DOHH2 (cell line): ENCODE results near the gene NPFF.
A peak's percentile ranks its signal among the peaks of the same experiment; 100 is the strongest.

ENCODE experiments used
- H3F3A ChIP-seq: fragments of 200-600 bp; sonication (generic), shearing (Covaris generic); 2 replicates; pipeline ENCODE4 v1.6.0; 2016; ENCODE audit warnings: antibody characterized with exemption, mild to moderate bottlenecking; ENCODE audit not compliant: control insufficient read depth, insufficient read depth
- H3K27ac ChIP-seq: fragments of 200-600 bp; sonication (generic); 2 replicates; pipeline ENCODE4 v1.5.1; 2014; ENCODE audit warnings: low read depth, mild to moderate bottlenecking, low read length, moderate library complexity
- H3K27me3 ChIP-seq: fragments of 200-600 bp; sonication (generic); 2 replicates; pipeline ENCODE4 v1.6.1; 2014; ENCODE audit warnings: mild to moderate bottlenecking, low read length, mixed read lengths; ENCODE audit not compliant: control insufficient read depth
- H3K36me3 ChIP-seq: fragments of 200-600 bp; sonication (generic); 2 replicates; pipeline ENCODE4 v1.6.1; 2014; ENCODE audit warnings: mild to moderate bottlenecking, low read length, moderate library complexity, mixed read lengths; ENCODE audit not compliant: control insufficient read depth
- H3K4me1 ChIP-seq: fragments of 200-600 bp; sonication (generic); 2 replicates; pipeline ENCODE4 v1.6.1; 2014; ENCODE audit warnings: mild to moderate bottlenecking, low read length, mixed read lengths; ENCODE audit not compliant: control insufficient read depth
- H3K4me2 ChIP-seq: fragments of 200-600 bp; sonication (generic); 2 replicates; pipeline ENCODE4 v1.6.0; 2014; ENCODE audit warnings: mild to moderate bottlenecking, low read length, moderate library complexity
- H3K4me3 ChIP-seq: fragments of 200-600 bp; sonication (generic); 2 replicates; pipeline ENCODE4 v1.5.1; 2014; ENCODE audit warnings: mild to moderate bottlenecking, low read length, mixed read lengths
- H3K79me2 ChIP-seq: fragments of 200-600 bp; sonication (generic); 2 replicates; pipeline ENCODE4 v1.6.1; 2014; ENCODE audit warnings: mild to moderate bottlenecking, low read length, mixed read lengths; ENCODE audit not compliant: control insufficient read depth
- H3K9me2 ChIP-seq: fragments of 200-600 bp; sonication (generic); replicated peaks from 2 replicates; pipeline ENCODE4 v1.6.1; 2014; ENCODE audit warnings: mild to moderate bottlenecking, low read length, mixed read lengths; ENCODE audit not compliant: control insufficient read depth
- H3K9me3 ChIP-seq: fragments of 200-600 bp; sonication (generic); 2 replicates; pipeline ENCODE4 v1.6.1; 2014; ENCODE audit warnings: antibody characterized with exemption, low read length, mixed read lengths; ENCODE audit not compliant: control insufficient read depth, insufficient read depth
- H4K20me1 ChIP-seq: fragments of 200-600 bp; sonication (generic); 2 replicates; pipeline ENCODE4 v1.6.0; 2014; ENCODE audit warnings: low read depth, mild to moderate bottlenecking, antibody characterized with exemption, low read length, moderate library complexity; ENCODE audit not compliant: control insufficient read depth, insufficient read depth
- EZH2phosphoT487 ChIP-seq: fragments of 200-600 bp; sonication (generic); IDR thresholded peaks from 2 replicates; pipeline ENCODE4 v1.6.1; 2017; ENCODE audit warnings: borderline replicate concordance, mild to moderate bottlenecking, antibody characterized with exemption, low read length, moderate library complexity, mixed read lengths
- TF ChIP-seq, protein P1 (sequence below): fragments of 200-600 bp; sonication (generic); IDR thresholded peaks from one replicate; pipeline ENCODE4 v1.5.1; 2014; ENCODE audit warnings: antibody characterized with exemption, mild to moderate bottlenecking, low read depth, low read length; ENCODE audit not compliant: poor library complexity, severe bottlenecking

Gene NPFF

GRCh38 chr12:53513712-53514410, 6.6 kb upstream of the NPFF start:
- no peak for TF ChIP-seq EZH2phosphoT487
- TF ChIP-seq, protein P1, sequence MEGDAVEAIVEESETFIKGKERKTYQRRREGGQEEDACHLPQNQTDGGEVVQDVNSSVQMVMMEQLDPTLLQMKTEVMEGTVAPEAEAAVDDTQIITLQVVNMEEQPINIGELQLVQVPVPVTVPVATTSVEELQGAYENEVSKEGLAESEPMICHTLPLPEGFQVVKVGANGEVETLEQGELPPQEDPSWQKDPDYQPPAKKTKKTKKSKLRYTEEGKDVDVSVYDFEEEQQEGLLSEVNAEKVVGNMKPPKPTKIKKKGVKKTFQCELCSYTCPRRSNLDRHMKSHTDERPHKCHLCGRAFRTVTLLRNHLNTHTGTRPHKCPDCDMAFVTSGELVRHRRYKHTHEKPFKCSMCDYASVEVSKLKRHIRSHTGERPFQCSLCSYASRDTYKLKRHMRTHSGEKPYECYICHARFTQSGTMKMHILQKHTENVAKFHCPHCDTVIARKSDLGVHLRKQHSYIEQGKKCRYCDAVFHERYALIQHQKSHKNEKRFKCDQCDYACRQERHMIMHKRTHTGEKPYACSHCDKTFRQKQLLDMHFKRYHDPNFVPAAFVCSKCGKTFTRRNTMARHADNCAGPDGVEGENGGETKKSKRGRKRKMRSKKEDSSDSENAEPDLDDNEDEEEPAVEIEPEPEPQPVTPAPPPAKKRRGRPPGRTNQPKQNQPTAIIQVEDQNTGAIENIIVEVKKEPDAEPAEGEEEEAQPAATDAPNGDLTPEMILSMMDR, result no peak
- Histone ChIP-seq H3K4me3 (no peak overlapping the region), H3K4me1 (peaks cover 3% of the 10 kb centered on the region), H3F3A (peaks cover 6% of the 10 kb centered on the region; the same call in 1 of the 2 replicates), H3K36me3 (peaks cover 14% of the 10 kb centered on the region; the same call in 1 of the 2 replicates), H3K27me3 (no peaks in the 10 kb centered on the region), H3K9me3 (no peaks in the 10 kb centered on the region), H3K9me2 (no peaks in the 10 kb centered on the region), H3K4me2 (no peak overlapping the region), H3K27ac (no peak overlapping the region), H3K79me2 (no peaks in the 10 kb centered on the region), H4K20me1 (no peaks in the 10 kb centered on the region)

- Histone ChIP-seq H4K20me1 (no peaks in the 10 kb centered on the region), H3K79me2 (no peaks in the 10 kb centered on the region), H3K27ac (no peak overlapping the region), H3K4me1 (peaks cover 9% of the 10 kb centered on the region), H3K9me3 (no peaks in the 10 kb centered on the region), H3K27me3 (no peaks in the 10 kb centered on the region), H3K36me3 (peaks cover 16% of the 10 kb centered on the region; the same call in 1 of the 2 replicates), H3F3A (peaks cover 6% of the 10 kb centered on the region; the same call in 1 of the 2 replicates), H3K4me2 (no peak overlapping the region), H3K4me3 (no peak overlapping the region), H3K9me2 (no peaks in the 10 kb centered on the region)
- TF ChIP-seq EZH2phosphoT487, result no peak
- TF ChIP-seq, protein P1, result no peak
These were observed 3.0 kb upstream of the NPFF start for GRCh38 chr12:53510181-53510812.

- Histone ChIP-seq H3K36me3 (peaks cover 22% of the 10 kb centered on the region; the same call in 1 of the 2 replicates), H3F3A (peaks cover 6% of the 10 kb centered on the region; the same call in 1 of the 2 replicates), H4K20me1 (no peaks in the 10 kb centered on the region), H3K27me3 (no peaks in the 10 kb centered on the region), H3K4me1 (peaks cover 9% of the 10 kb centered on the region), H3K27ac (no peak overlapping the region), H3K4me2 (peak overlapping the region; percentile 25), H3K79me2 (no peaks in the 10 kb centered on the region), H3K4me3 (no peak overlapping the region), H3K9me3 (no peaks in the 10 kb centered on the region), H3K9me2 (no peaks in the 10 kb centered on the region)
- TF ChIP-seq, protein P1, result peak; percentile 95
- TF ChIP-seq EZH2phosphoT487, result no peak
These were observed 1.4 kb upstream of the NPFF start for GRCh38 chr12:53508534-53509170.
